ENCODE results near the gene ZCRB1. TPM values are rescaled to one million over a fixed set of nuclear protein-coding genes. Genes with fewer than 3 reads are reported as not detected.

The ZCRB1 gene
- total RNA-seq, 1 experiment from 2014 or later = 71.5 TPM

DNA sequence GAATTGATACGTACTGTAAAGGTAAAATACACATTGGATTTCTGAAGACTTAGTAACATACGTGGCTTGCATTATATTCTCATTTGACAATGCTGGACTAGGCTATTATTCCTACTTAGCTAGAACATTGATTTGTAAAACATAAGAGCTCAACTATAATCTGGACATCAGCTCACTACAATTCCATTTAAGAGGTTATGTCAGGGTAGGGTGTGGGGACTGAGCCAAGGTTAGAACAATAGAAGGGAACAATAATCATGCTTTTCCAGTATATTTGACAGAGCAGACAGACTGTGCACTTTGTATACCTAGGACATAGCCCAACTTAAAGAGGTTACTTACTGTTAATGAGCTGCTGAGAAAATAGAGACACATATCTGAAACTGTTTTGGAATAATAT, 10.8 kb downstream of the ZCRB1 start:
- Histone ChIP-seq H3K23me2 (ENCODE audit: insufficient read length, low read depth, low read length, poor library complexity, severe bottlenecking) (no peaks in the 10 kb centered on the region), H4K20me1 (ENCODE audit: control insufficient read depth, insufficient read depth, insufficient read length) (no peaks in the 10 kb centered on the region), H2BK15ac (ENCODE audit: low read depth, low read length) (no peak overlapping the region), H3K4me2 (ENCODE audit: insufficient read depth, insufficient read length, low read length) (no peak overlapping the region), H3K9me3 (ENCODE audit: control insufficient read depth, low read depth, low read length) (no peaks in the 10 kb centered on the region), H3K23ac (ENCODE audit: insufficient read length, low read depth, low read length) (no peak overlapping the region), H2BK12ac (ENCODE audit: insufficient read length, low read depth, low read length) (no peak overlapping the region), H4K8ac (replicated peaks; ENCODE audit: insufficient read length, low read depth, low read length) (no peak overlapping the region), H2AFZ (ENCODE audit: low read length) (no peak overlapping the region), H4K5ac (ENCODE audit: insufficient read length, low read depth, low read length) (no peak overlapping the region), H3K4me1 (ENCODE audit: insufficient read depth, low read length) (no peaks in the 10 kb centered on the region), H2AK5ac (ENCODE audit: insufficient read length, low read length) (no peak overlapping the region), H2BK20ac (ENCODE audit: low read depth, low read length, poor library complexity, severe bottlenecking) (no peak overlapping the region), H3K4ac (ENCODE audit: low read depth, low read length) (no peak overlapping the region), H4K91ac (ENCODE audit: insufficient read length, low read depth, low read length) (no peak overlapping the region), H3K9ac (ENCODE audit: extremely low read depth, insufficient read length, low read length) (no peak overlapping the region), H3K18ac (ENCODE audit: insufficient read length, low read depth, low read length) (no peak overlapping the region), H2BK120ac (ENCODE audit: low read depth, low read length, poor library complexity, severe bottlenecking) (no peak overlapping the region), H2BK5ac (ENCODE audit: insufficient read length, low read length) (no peak overlapping the region), H3T11ph (ENCODE audit: low read length) (no peak overlapping the region), H3K27ac (ENCODE audit: insufficient read length, low read depth, low read length) (no peak overlapping the region), H3K14ac (ENCODE audit: insufficient read depth, low read length) (no peak overlapping the region), H3K56ac (ENCODE audit: insufficient read length, low read depth, low read length) (no peak overlapping the region), H3K27me3 (ENCODE audit: insufficient read depth, low read length) (no peaks in the 10 kb centered on the region), H3K79me1 (ENCODE audit: insufficient read depth, low read depth, low read length, poor library complexity, severe bottlenecking) (no peaks in the 10 kb centered on the region), H3K79me2 (ENCODE audit: insufficient read depth, low read length) (no peaks in the 10 kb centered on the region)
- H3K27ac Mint-ChIP-seq = no peak overlapping the region
- H3K4me3 Mint-ChIP-seq = no peak overlapping the region
- H3K9me3 Mint-ChIP-seq = no peaks in the 10 kb centered on the region
- TF ChIP-seq, protein P1, sequence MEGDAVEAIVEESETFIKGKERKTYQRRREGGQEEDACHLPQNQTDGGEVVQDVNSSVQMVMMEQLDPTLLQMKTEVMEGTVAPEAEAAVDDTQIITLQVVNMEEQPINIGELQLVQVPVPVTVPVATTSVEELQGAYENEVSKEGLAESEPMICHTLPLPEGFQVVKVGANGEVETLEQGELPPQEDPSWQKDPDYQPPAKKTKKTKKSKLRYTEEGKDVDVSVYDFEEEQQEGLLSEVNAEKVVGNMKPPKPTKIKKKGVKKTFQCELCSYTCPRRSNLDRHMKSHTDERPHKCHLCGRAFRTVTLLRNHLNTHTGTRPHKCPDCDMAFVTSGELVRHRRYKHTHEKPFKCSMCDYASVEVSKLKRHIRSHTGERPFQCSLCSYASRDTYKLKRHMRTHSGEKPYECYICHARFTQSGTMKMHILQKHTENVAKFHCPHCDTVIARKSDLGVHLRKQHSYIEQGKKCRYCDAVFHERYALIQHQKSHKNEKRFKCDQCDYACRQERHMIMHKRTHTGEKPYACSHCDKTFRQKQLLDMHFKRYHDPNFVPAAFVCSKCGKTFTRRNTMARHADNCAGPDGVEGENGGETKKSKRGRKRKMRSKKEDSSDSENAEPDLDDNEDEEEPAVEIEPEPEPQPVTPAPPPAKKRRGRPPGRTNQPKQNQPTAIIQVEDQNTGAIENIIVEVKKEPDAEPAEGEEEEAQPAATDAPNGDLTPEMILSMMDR (conservative IDR thresholded peaks at IDR 0.05) = no peak
- no CpG with 5 or more reads among the region's 2 CpGs for WGBS (ENCODE audit: extremely low coverage, insufficient read length, low lambda C conversion rate)
- H3K27me3 Mint-ChIP-seq (ENCODE audit: low read depth) = no peaks in the 10 kb centered on the region
- DNase-seq = no peak
- no peaks in the 10 kb centered on the region for H3K4me1 Mint-ChIP-seq
- H3K36me3 Mint-ChIP-seq (ENCODE audit: insufficient read depth in 1 of 3, low read depth in 3 of 3) = peaks cover 0 to 19% (median 12%) of the 10 kb centered on the region in 3 experiments; a peak in 4 of 7 replicates
